Fibroblast of gingiva (primary cell): ENCODE data around the gene MAGEB10.
"Not testable (repeated sequence)": the region's sequence is repeated elsewhere in the genome, so short reads cannot be mapped to it uniquely, and the experiment has no call there.

Experiments
- DNase-seq: peaks from one replicate; pipeline ENCODE4 v3.0.0-alpha.2; 2011; ENCODE audit warnings: low read depth

MAGEB10 gene, protein sequence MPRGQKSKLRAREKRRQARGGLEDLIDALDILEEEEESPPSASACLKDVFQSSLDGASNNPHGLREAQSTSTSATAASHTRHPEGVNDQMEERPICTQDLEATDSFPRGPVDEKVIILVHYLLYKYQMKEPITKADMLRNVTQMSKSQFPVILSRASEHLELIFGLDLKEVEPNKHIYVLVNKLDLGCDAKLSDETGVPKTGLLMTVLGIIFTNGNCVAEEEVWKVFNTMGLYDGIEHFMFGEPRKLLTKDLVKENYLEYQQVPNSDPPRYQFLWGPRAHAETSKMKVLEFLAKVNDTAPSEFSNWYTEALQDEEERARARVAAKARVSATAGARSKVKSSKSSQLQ

GRCh38 chrX:27807690-27808089 is at the start of gene MAGEB10:
TSS of gene MAGEB10 (plus strand) at chrX:27807990. CDS start at chrX:27821307, 13,317 bp downstream.
- DNase-seq: no peak

GRCh38 chrX:27765718-27766117 is 42.1 kb upstream of the MAGEB10 start:
- DNase-seq: no peak

DNA sequence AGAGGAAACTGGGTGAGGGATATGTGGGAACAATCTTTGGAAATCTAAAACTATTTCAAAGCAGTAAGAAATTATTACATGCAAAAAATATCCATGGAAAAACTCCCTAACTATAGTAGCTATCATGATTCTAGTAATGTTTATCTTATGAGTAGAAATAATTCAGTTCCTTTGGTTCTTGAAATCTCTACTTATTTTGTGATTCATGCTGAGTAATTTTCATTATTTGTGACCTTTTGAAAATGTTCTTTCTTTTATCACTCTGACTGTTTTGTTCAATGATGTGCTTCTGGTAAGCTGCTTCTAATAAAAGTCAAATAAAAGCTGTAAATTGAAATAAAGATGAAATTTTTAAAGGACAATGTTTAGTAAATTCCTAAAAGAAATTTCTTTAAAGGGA is 40.4 kb upstream of the MAGEB10 start:
- no peak for DNase-seq

DNA sequence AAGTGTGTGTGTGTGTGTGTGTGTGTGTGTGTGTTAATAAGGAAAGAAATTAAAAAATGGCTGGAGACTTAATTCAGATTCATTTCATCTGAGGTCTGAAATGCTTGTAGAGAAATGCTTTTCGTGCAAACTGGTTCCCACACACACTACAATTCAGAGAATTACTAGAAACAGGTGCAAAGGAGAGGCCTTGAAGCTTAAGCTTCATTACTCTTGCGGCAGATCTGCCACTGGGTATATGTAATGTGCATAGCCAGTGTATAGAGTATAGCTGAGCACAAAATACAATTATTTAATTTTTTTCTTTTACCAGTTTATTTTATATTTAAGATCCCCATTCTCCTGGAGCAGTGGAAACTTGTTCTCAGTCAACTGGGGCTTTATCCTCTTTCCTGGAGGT is 31.8 kb upstream of the MAGEB10 start:
- no peak for DNase-seq

GRCh38 chrX:27796640-27797257 is 11.0 kb upstream of the MAGEB10 start:
- no peak for DNase-seq

DNA sequence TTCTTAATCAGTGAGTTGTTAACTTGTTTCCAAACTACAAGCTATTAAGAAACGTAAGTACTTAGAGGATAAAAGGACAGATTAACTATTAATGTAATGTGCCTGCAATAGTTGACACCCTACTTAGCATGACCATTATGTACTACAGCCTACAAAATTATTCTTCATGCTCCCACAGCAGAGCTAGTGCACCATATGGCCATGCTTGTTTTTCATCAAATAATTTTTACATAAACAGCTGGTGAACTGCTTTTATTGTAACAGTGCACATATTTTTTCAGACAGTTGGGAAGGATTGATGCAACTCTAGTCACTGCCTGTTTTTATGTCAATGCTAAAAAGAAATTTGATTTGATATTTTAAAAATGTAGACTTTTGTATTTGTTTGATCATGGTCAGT is 10.2 kb upstream of the MAGEB10 start:
- DNase-seq: no peak

DNA sequence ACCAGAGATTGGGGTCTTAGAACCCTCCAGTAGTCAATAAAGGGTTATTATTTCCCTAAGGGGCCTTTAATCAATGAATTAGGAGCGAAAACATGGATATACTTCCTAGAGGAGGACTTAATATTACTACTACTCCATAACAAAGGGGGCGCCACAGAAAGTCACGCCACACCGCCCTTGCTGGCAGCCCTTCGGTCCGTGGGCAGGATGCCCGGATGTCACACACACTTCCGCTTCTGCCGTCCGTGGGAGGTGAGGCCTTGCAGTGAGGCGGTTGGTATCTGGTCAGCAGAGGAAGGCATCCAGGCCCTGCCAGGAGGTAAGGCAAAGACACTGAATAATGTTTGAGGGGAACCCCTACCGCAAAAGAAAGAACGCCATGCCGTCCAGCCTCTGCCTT is 436 bp downstream of the MAGEB10 start:
- DNase-seq: no peak

DNA sequence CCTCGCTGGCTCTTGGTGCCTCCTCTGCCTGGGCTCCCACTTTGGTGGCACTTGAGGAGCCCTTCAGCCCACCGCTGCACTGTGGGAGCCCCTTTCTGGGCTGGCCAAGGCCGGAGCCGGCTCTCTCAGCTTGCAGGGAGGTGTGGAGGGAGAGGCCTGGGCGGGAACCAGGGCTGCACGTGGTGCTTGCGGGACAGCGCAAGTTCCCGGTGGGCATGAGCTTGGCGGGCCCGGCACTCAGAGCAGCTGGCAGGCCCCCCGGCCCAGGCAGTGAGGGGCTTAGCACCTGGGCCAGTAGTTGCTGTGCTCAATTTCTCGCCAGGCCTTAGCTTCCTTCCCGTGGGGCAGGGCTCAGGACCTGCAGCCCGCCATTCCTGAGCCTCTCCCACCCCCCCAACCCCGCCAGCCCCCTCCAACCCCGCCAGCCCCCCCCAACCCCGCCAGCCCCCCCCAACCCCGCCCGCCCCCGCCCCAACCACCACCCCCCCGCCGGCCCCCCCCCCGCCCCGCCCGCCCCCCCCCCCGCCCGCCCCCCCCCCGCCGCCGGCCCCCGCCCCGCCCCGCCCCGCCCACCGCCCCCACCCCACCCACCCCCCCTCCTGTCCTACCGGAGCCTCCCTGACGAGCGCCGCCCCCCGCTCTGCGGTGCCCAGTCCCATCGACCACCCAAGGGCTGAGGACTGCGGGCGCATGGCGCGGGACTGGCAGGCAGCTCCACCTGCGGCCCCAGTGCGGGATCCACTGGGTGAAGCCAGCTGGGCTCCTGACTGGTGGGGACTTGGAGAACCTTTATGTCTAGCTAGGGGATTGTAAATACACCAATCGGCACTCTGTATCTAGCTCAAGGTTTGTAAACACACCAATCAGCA is 1.4 kb downstream of the MAGEB10 start:
- DNase-seq: not testable (repeated sequence)

DNA sequence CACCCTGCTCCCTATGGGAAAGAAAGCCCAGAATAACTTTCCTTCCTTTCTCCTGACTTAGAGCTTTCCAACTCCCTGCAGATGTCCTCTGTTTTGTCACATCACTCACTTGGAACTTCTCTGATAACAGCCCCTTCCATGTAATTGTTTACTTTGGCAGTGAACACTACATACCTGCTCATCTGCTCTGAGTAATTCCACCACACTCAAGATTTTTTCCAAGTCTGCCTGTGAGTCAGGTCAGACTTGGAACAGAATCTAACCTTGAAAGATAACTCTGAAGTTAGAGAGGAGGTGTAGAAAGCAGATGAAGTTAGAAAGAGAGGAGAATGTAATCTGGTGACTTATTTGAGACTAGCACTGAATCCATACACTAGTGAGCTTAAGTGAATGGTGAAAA is 7.4 kb downstream of the MAGEB10 start:
- no peak for DNase-seq

DNA sequence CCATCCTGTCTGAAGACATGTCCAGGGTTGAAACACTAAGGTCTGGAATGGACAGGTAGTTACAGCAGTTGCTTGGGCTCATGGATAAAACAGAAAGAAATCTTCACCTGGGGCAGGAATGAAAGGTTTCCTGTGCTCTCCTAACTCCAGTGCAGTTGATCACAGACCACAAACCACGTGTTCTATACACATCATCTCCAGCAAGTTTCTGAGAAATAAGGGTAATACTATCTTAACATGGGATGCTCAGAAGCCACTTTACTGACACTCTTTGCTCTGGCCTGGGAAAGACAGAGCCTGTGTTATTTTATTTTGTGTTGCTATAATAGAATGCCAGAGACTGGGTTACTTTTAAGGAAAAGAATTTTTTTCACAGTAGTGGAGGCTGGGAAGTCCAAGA is 16.0 kb downstream of the MAGEB10 start:
- no peak for DNase-seq

- DNase-seq: no peak
Observed at GRCh38 chrX:27838185-27838584, 30.4 kb downstream of the MAGEB10 start.

- no peak for DNase-seq
Observed at GRCh38 chrX:27840881-27841280, 33.1 kb downstream of the MAGEB10 start.

DNA sequence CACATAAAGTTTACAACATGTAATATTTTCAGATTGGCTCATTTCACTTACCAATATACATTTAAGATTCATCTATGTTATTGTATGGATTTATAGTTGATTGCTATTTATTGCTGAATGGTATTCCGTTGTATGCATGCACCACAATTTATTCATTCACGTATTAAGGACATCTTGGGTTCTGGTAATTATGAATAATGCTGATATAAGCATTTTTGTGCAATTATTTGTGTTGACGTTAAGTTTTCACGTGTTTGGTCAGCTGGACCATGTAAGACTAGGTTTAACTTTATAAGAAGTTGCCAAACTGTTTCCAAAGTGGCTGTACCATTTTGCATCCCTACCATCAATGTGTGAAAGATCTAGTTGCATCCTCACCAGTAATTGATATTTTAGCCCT is 35.1 kb downstream of the MAGEB10 start:
- DNase-seq: no peak

GRCh38 chrX:27860337-27860736 is 52.5 kb downstream of the MAGEB10 start:
- no peak for DNase-seq

DNA sequence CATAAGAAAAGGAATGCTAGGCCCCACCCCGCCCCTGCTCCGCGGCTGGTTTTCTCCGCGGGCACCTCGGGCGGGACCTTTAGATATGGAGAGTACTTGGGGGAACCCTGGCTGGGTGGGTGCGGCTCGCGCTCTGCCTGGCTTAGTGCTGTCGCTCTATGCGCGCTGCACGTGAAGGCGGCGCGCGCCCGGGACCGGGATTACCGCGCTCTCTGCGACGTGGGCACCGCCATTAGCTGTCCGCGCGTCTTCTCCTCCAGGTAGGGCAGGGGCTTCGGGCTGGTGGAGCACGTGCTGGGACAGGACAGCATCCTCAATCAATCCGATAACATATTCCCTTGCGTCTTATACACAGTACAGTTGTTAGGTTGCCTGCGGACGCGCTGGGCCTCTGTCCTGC is 56.0 kb downstream of the MAGEB10 start:
- DNase-seq: no peak
